ENCODE results near the gene DBF4. TPM values are rescaled to one million over a fixed set of nuclear protein-coding genes. Genes with fewer than 3 reads are reported as not detected.
A peak's percentile ranks its signal among the peaks of the same experiment; 100 is the strongest.

DBF4 gene
- total and polyA plus RNA-seq, 10 of the 15 experiments (the other 5 are each of a cell fraction or from before 2014, with no cell fraction given) = 29.3 to 89.8 (median 62.4) TPM

DNA sequence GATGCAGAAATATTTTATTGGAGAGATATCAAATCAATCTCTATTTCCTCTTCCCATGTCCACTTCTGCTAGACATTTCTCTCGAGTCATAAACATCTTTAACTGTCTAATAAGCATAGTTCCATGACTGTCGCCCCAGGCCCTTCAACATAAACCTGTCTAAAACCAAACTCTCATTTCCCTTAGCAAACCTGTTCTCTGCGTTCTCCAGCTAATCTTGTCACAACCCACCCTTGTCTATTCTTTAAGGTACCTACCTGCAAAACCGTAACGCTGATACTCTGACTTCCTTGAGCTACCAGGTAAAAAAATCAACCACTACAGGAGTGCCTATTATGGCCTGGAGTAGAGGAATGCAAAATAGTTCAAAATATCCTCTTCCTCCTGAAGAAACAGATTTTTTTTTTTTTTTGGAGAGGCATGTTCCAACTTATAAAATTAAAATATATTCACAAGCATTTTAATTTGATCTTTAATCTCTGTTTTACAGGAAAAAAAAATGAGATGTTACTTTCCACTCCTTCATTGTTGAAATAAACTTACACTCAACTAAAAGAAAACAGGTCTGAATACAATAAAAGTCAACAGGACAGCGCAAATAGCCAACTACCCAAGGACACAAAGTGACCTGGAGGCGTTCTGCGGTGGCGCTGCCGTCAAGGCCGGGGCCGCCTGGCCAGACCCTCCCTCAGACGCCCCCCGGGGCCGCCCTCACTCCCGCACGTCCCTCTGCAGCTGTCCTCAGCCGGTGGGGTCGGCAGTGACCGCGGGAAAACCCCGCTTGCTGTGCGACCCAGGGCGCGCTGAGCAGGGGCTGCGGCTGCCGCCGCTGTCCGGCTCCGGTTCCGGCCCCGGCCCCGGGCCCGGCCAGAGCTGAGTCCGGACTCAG, 898 bp upstream of the DBF4 start:
- no TSS peak for BruUV-seq (replicated peaks)
- under 1% methylated on average over 33 of the region's 35 CpGs for WGBS (ENCODE audit: insufficient coverage, insufficient replicate concordance, low lambda C conversion rate, missing lambda C conversion rate)
- Histone ChIP-seq H3K4me2 (ENCODE audit: control insufficient read depth, insufficient read depth) (peak overlapping the region; percentile 87), H3K4me1 (ENCODE audit: control insufficient read depth, insufficient read depth, low read length) (no peaks in the 10 kb centered on the region), H3K9ac (ENCODE audit: control insufficient read depth, insufficient read depth, low read length) (peak overlapping the region; percentile 92), H3K4me3 (peak overlapping the region; percentile 81), H2AFZ (ENCODE audit: control insufficient read depth, low read depth, low read length) (peak overlapping the region; percentile 95), H4K20me1 (ENCODE audit: control insufficient read depth, insufficient read depth) (no peaks in the 10 kb centered on the region), H3K27ac (ENCODE audit: control insufficient read depth, insufficient read depth) (peak overlapping the region; percentile 89), H3K27me3 (replicated peaks in 1 of 2; ENCODE audit: control insufficient read depth in 2 of 2, insufficient read depth in 2 of 2, low read length in 1 of 2) (no peaks in the 10 kb centered on the region), H3K36me3 (ENCODE audit: control insufficient read depth in 2 of 2, insufficient read depth in 2 of 2, low read length in 1 of 2) (peaks cover 0 to 10% of the 10 kb centered on the region in 2 experiments; a peak in 1 of 4 replicates), H3K79me2 (ENCODE audit: control insufficient read depth, insufficient read depth, low read length) (peaks cover 96% of the 10 kb centered on the region), H3K9me3 (replicated peaks; ENCODE audit: control insufficient read depth, insufficient read depth, low read length) (peaks cover 20% of the 10 kb centered on the region)
- intact Hi-C loops (cut with micrococcal nuclease; ENCODE audit: unreplicated experiment) = loop anchor here (1.0 to 10.0 kb wide), 6 partner anchors 51 to 721 kb away; partner anchors contain the start of genes ABCB4, DMTF1 and TMEM243
- peak; percentile 66 for FAIRE-seq
- in situ Hi-C loops (cut with MboI) = no loop called here
- SMC1A ChIA-PET (ENCODE audit: uncharacterized antibody, unreplicated experiment) = interaction anchor here (0.6 to 3.0 kb wide), 13 partner anchors 8 to 562 kb away, joined by 3 to 19 read pairs (median 4); partner anchors contain the start of gene ADAM22
- ATAC-seq = peak; percentile 34
- RAD21 ChIA-PET (ENCODE audit: unreplicated experiment) = interaction anchor here (0.6 to 2.4 kb wide), 11 partner anchors 9 to 530 kb away, joined by 3 to 16 read pairs (median 3); partner anchors contain the start of genes ADAM22 and CROT
- DNase-seq (ENCODE audit: low read depth, low spot score) = no peak
- POLR2A ChIA-PET = interaction anchor here (0.6 to 3.2 kb wide), 6 partner anchors 11 to 715 kb away, joined by 3 to 20 read pairs (median 4); partner anchors contain the start of genes ABCB1 and ADAM22
- CTCF ChIA-PET = interaction anchor here (0.6 to 2.1 kb wide), 8 partner anchors 11 to 345 kb away, joined by 3 to 13 read pairs (median 3); no protein-coding TSS in a partner anchor
- TF ChIP-seq KAT2A (conservative IDR thresholded peaks at IDR 0.05; ENCODE audit: control insufficient read depth, low read depth, low read length) (no peak), WRNIP1 (IDR thresholded peaks at IDR 0.05; ENCODE audit: borderline replicate concordance, low read depth, low read length) (no peak), BRCA1 (IDR thresholded peaks at IDR 0.05; ENCODE audit: low read depth, low read length) (no peak), ZBED1 (IDR thresholded peaks at IDR 0.05; ENCODE audit: borderline replicate concordance) (no peak), PML (IDR thresholded peaks at IDR 0.05; ENCODE audit: low read length) (no peak), CREM (IDR thresholded peaks at IDR 0.05; ENCODE audit: low read depth) (no peak), SMARCA5 (IDR thresholded peaks at IDR 0.05) (no peak), MEF2B (IDR thresholded peaks at IDR 0.05; ENCODE audit: partially characterized antibody, poor library complexity, severe bottlenecking) (peak; percentile 9), CHD1 (IDR thresholded peaks at IDR 0.05; ENCODE audit: low read depth, low read length) (0 out of 2 replicates have a peak, but pooled peaks have one; percentile 17), NR2C1 (IDR thresholded peaks at IDR 0.05) (no peak), FOXM1 (IDR thresholded peaks at IDR 0.05; ENCODE audit: low read depth, low read length) (peak; percentile 51; the same call in 1 of the 2 replicates), RAD51 (IDR thresholded peaks at IDR 0.05) (no peak), RUNX3 (IDR thresholded peaks at IDR 0.05; ENCODE audit: low read length) (peak; percentile 40; the same call in 1 of the 2 replicates), BCL11A (IDR thresholded peaks at IDR 0.05; ENCODE audit: low read depth, low read length) (no peak), HDAC6 (IDR thresholded peaks at IDR 0.05; ENCODE audit: unreplicated experiment) (no peak), JUND (IDR thresholded peaks at IDR 0.05; ENCODE audit: low read depth, low read length) (no peak)
- TF ChIP-seq, protein P1, sequence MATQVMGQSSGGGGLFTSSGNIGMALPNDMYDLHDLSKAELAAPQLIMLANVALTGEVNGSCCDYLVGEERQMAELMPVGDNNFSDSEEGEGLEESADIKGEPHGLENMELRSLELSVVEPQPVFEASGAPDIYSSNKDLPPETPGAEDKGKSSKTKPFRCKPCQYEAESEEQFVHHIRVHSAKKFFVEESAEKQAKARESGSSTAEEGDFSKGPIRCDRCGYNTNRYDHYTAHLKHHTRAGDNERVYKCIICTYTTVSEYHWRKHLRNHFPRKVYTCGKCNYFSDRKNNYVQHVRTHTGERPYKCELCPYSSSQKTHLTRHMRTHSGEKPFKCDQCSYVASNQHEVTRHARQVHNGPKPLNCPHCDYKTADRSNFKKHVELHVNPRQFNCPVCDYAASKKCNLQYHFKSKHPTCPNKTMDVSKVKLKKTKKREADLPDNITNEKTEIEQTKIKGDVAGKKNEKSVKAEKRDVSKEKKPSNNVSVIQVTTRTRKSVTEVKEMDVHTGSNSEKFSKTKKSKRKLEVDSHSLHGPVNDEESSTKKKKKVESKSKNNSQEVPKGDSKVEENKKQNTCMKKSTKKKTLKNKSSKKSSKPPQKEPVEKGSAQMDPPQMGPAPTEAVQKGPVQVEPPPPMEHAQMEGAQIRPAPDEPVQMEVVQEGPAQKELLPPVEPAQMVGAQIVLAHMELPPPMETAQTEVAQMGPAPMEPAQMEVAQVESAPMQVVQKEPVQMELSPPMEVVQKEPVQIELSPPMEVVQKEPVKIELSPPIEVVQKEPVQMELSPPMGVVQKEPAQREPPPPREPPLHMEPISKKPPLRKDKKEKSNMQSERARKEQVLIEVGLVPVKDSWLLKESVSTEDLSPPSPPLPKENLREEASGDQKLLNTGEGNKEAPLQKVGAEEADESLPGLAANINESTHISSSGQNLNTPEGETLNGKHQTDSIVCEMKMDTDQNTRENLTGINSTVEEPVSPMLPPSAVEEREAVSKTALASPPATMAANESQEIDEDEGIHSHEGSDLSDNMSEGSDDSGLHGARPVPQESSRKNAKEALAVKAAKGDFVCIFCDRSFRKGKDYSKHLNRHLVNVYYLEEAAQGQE (IDR thresholded peaks at IDR 0.05; ENCODE audit: low read depth, low read length) = no peak
- TF ChIP-seq, protein P2, sequence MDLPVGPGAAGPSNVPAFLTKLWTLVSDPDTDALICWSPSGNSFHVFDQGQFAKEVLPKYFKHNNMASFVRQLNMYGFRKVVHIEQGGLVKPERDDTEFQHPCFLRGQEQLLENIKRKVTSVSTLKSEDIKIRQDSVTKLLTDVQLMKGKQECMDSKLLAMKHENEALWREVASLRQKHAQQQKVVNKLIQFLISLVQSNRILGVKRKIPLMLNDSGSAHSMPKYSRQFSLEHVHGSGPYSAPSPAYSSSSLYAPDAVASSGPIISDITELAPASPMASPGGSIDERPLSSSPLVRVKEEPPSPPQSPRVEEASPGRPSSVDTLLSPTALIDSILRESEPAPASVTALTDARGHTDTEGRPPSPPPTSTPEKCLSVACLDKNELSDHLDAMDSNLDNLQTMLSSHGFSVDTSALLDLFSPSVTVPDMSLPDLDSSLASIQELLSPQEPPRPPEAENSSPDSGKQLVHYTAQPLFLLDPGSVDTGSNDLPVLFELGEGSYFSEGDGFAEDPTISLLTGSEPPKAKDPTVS (IDR thresholded peaks at IDR 0.05; ENCODE audit: low read depth, low read length) = no peak

All from GM12878 (cell line).